Spinal cord (tissue), 10 donors: ENCODE results near the gene NAPB. TPM values are rescaled to one million over a fixed set of nuclear protein-coding genes. Genes with fewer than 3 reads are reported as not detected.
"Not testable (repeated sequence)": the region's sequence is repeated elsewhere in the genome, so short reads cannot be mapped to it uniquely, and the experiment has no call there.

Experiments
- DNase-seq, 6 donors: peaks; one replicate each; pipeline versions ENCODE4 v3.0.0 to v3.0.0-alpha.2; 2013 to 2015; ENCODE audit warnings: low spot score in 6 of 6, low read depth in 4 of 6
- H3K27ac ChIP-seq: one replicate; pipeline ENCODE4 v1.5.1; 2013; ENCODE audit warnings: low read depth, low read length, control low read depth
- H3K27me3 ChIP-seq: one replicate; pipeline ENCODE4 v1.6.1; 2013; ENCODE audit warnings: low read length; ENCODE audit not compliant: control insufficient read depth, insufficient read depth
- H3K36me3 ChIP-seq: one replicate; pipeline ENCODE4 v1.6.1; 2013; ENCODE audit warnings: low read length; ENCODE audit not compliant: control insufficient read depth, insufficient read depth
- H3K4me1 ChIP-seq: one replicate; pipeline ENCODE4 v1.6.1; 2013; ENCODE audit warnings: low read length; ENCODE audit not compliant: control insufficient read depth, insufficient read depth
- H3K4me3 ChIP-seq: one replicate; pipeline ENCODE4 v1.5.1; 2013; ENCODE audit warnings: low read depth, low read length, control low read depth
- H3K9me3 ChIP-seq: one replicate; pipeline ENCODE4 v1.6.1; 2013; ENCODE audit warnings: low read length; ENCODE audit not compliant: control insufficient read depth, insufficient read depth
- WGBS: methylation state at CpG from one replicate; pipeline ENCODE4 v1.1.5; 2013; ENCODE audit warnings: missing lambda C conversion rate; ENCODE audit not compliant: insufficient coverage; 5-methylcytosine and 5-hydroxymethylcytosine counted together
- polyA plus RNA-seq, 2 donors: library from polyadenylated mRNA; unstranded; fragments of 120-200 nt; gene quantifications; one replicate each; pipeline ENCODE4 v1.2.1, GENCODE V29; 2013; ENCODE audit not compliant: insufficient read length in 2 of 2
- total RNA-seq, 2 donors: library from RNA; depleted of rRNA in 1 of 2; stranded (reverse); fragments of 120-200 nt in 1 of 2; fragments of >200 nt in 1 of 2; gene quantifications; one replicate each; pipeline versions ENCODE4 v1.2.3 to v1.2.4, GENCODE V29; 2013 to 2014
- donor health status: healthy.

Gene NAPB
- total and polyA plus RNA-seq, 4 donors: 37.0 to 207 (median 125) TPM

DNA sequence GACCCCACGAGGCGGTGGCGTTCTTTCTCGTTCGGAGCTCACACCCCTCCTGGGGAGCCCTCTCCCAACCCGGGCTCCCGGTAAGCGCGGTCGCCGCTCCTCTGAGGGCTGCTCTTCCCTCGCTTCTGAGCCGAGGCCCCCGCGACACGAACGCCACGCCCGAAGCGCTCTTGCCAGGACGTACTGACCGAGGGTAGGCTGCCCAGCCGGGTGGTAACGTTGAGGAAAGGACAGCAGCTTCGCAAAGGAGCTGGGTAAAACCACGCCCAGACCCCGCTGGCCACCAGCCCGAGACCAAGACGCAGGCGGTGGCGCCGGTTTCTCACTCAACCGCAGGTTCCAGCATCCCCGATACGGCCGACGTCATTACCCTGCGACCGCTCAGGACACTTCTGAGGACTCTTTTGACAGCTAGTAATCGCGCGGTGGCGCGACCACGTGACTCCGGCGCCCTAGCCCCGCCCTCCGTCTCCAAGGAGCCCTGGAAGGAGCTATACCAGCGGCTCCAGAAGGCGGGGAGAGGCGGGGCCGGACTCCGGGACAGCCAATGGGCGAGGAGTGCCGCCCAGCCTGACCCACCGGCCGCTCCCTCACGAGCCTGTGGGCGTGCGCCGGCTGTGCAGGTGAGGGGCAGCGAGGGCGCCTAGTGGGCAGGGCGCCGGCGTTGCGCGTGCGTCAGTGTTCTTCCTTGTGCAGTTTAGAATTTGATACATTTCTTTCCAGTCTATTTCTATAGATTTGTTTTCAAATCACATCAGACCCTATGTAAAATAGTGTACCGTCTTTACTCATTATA lies 63.3 kb downstream of the NAPB start:
- Histone ChIP-seq H3K4me3 (peak overlapping the region; percentile 79), H3K4me1 (peaks cover 24% of the 10 kb centered on the region), H3K36me3 (peaks cover 21% of the 10 kb centered on the region), H3K27ac (peak overlapping the region; percentile 93), H3K9me3 (no peaks in the 10 kb centered on the region), H3K27me3 (no peaks in the 10 kb centered on the region)
- DNase-seq: peak; percentile 96 to 100 (median 98)
- WGBS: under 1% methylated on average over 67 of the region's 71 CpGs

DNA sequence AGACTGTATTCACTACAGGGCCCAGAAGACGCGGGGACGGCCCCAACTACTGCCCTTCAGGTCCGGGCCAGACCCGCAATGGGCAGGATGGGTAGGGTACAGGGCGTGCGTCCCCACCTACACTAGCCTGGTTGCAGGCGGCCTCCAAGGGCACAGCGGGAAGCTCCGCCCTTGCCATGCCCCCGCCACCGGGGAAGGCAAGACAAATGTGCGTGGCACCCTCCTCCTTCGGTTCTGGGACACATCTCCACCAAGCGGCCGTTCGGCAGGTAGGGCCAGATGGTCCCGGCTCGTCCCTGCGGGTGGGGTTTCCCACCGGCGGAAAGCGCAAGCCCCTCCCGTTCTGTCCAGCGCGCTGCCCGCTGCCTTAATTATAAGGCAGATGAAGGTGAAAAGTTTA lies 65.1 kb downstream of the NAPB start:
- Histone ChIP-seq H3K27me3 (no peaks in the 10 kb centered on the region), H3K9me3 (no peaks in the 10 kb centered on the region), H3K4me3 (no peak overlapping the region), H3K4me1 (peaks cover 21% of the 10 kb centered on the region), H3K36me3 (peaks cover 21% of the 10 kb centered on the region), H3K27ac (no peak overlapping the region)
- no peak for DNase-seq
- WGBS: 47% methylated on average over 17 of the region's 27 CpGs

DNA sequence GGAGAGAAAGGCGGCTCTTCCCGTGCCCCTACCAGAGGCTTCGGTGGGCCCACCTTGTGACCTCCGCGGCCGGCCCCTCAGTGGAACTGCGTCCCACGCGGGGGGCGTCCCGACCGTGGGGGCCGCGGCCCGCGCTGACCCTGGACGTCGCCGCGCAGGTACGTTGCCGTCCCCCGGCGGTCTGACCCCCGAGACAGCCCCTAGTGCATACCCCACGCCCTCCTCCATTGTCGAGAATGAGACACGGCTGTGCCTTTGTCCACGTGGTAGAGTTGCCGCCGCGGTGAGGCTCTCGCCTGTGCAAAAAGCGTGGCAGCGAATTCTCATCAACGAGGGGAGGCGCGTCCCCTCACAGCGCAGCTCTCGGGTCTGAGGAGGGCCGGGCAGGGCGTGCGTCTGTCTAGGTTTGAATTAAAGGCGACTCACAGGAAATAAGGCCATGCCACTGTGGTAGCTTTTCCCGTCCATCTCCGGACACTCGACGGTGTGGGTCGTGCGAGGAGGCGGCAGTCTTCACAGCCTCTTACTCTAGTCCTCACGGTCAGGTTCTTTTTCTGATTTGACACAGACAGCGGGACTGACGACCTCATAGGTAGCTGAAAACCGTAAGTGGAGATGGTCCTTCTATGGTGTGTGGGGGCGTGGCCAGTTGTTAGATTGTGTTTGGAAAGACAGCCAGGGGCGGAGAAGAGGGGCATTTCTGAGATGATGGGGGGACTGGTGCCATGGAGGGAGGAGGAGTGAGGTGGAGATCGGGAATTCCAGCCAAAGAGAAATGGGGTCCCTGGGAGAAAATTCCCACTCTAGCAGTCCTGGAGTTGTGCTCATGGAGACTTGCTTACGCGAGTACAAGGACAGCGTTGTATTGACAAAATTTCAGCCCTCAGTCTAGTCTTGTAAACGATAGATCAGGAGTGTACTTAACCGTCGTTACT lies 70.1 kb downstream of the NAPB start:
- no peaks in the 10 kb centered on the region for H3K9me3 ChIP-seq
- no peaks in the 10 kb centered on the region for H3K27me3 ChIP-seq
- H3K27ac ChIP-seq: peak overlapping the region; percentile 85
- peaks cover 18% of the 10 kb centered on the region for H3K36me3 ChIP-seq
- H3K4me1 ChIP-seq: peaks cover 20% of the 10 kb centered on the region
- DNase-seq: peak in 3 of 6 donors; percentile 22 to 81 (median 73)
- WGBS: 0% methylated on average over 57 of the region's 64 CpGs
- H3K4me3 ChIP-seq: peak overlapping the region; percentile 86

DNA sequence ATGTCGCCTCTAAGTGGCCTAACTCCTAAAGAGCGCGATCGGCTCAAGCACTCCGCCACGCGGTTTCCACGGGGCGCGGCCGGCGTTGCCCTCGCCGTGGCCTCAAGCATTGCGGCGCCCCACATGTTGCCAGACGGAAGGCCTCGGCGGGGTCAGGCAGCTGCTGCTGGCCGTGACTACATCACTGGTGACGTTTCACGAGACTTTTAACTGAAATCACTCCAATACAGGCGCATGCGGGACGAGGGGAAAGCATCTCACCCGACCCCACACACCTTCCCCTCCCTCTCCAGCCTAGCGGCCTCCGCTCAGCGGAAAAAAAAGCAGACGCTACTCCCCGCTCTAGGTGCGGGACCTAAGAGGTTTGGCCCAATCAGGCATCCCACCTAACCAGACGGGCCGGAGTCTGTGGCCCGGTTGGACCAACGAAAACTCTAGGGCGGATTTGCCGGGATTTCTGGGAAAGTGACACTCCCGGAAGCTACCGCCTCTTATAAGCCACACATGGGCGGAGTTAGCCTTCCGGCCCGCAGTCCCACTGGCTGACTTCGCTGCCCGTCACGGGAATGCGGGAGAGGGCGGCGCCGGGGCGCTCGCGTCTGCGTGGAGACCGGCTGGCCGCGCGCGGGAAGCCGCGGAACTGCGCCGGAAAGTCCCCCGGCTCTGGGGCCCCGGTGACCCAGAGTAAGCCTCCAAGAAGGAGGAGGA lies 70.9 kb downstream of the NAPB start, which contains the start of gene NXT1:
TSS of gene NXT1 (plus strand) at position 596 of the 708 bp plus-strand sequence. CDS start 3,251 bp downstream, outside the sequence.
- Histone ChIP-seq H3K4me3 (peak within 1 kb of the TSS; percentile 86), H3K27ac (peak within 1 kb of the TSS; percentile 100), H3K36me3 (peaks cover 13% of the 10 kb centered on the region), H3K27me3 (no peaks in the 10 kb centered on the region), H3K4me1 (peaks cover 20% of the 10 kb centered on the region), H3K9me3 (no peaks in the 10 kb centered on the region)
- WGBS: under 1% methylated on average over 64 of the region's 65 CpGs
- peak; percentile 96 to 99 (median 97) for DNase-seq

DNA sequence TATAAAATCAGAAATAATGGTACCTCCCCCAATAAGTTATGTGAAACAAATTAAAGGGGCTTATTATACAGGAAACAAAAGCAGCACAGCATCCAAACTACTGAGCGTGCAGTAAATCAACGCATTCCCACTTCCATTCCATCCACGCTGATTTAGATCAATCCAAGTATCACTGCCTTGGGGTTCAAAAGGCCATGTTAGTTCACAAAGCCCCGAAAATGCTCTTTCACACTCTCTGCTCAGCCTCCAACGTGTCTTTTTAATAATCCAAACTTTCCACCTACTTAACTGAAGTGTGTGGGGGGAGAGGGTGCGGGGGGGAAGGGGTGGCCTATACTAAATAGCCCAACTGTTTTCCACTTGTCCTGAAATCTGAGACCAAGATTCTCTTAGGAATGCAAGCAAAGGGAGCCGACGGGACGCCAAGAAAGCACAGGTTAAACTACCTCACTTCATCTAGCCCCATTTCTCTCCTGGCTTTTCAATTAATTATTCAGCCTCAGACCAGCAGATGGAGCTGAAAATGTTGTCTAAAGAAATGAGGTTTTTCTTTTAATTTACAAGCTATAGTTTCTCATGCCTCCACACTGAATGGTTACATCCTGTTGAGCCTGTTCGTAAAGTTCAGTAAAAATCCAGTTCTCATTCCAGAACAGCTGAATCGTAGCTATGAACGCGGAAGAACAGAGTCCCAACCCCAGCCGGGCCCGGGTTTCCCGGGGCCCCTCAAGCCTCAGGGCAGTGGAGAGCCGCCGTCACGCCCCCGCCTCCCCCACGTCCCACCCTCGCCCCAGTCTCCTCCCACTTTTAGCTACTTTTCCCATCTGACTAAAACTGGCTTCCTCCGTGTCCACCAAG lies 71.7 kb downstream of the NAPB start:
- WGBS: 1% methylated on average over 17 of the region's 23 CpGs
- peaks cover 6% of the 10 kb centered on the region for H3K36me3 ChIP-seq
- peak overlapping the region; percentile 86 for H3K4me3 ChIP-seq
- no peaks in the 10 kb centered on the region for H3K27me3 ChIP-seq
- H3K9me3 ChIP-seq: no peaks in the 10 kb centered on the region
- DNase-seq: peak in 1 of 6 donors; percentile 59
- peaks cover 20% of the 10 kb centered on the region for H3K4me1 ChIP-seq
- peak overlapping the region; percentile 100 for H3K27ac ChIP-seq

DNA sequence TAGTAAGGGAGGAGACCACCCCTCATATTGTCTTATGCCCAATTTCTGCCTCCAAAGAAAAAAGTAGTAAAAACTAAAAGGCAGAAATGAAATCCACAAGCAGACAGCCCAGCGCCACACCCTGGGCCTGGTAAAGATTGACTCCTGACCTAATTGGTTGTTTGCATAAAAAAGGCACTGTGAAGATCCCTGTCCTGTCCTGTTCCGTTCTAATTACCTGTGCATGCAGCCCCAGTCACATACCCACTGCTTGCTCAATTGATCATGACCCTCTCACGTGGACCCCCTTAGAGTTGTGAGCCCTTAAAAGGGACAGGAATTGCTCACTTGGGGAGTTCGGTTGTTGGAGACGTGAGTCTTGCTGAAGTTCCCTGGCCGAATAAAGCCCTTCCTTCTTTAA lies 72.8 kb downstream of the NAPB start:
- peaks cover 20% of the 10 kb centered on the region for H3K4me1 ChIP-seq
- DNase-seq, H3K36me3 ChIP-seq, H3K27me3 ChIP-seq, H3K4me3 ChIP-seq, H3K9me3 ChIP-seq, H3K27ac ChIP-seq: not testable (repeated sequence)
- 81% methylated on average over 6 of the region's 6 CpGs for WGBS

DNA sequence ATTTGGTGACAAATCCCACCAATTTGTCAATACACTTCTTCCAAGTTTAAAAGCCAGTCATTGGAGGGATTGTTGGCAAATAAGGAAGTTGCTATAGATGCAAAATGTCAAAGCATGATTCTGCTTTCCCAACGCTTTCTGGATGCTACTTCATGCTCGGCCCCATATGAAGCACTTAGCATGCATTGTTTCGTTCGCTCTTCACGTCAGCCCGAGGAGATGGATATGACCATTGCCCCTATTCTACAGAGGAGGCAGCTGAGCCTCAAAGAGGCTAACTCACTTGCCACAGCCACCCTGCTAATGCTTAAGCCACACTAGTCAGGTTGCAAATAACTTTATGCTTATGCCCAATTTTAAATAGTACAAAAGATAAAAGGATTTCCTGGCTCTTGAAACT lies 73.5 kb downstream of the NAPB start:
- Histone ChIP-seq H3K27ac (no peak overlapping the region), H3K4me1 (peaks cover 20% of the 10 kb centered on the region), H3K4me3 (no peak overlapping the region), H3K9me3 (no peaks in the 10 kb centered on the region), H3K27me3 (no peaks in the 10 kb centered on the region), H3K36me3 (no peaks in the 10 kb centered on the region)
- no peak for DNase-seq
- 72% methylated on average over 6 of the region's 6 CpGs for WGBS

DNA sequence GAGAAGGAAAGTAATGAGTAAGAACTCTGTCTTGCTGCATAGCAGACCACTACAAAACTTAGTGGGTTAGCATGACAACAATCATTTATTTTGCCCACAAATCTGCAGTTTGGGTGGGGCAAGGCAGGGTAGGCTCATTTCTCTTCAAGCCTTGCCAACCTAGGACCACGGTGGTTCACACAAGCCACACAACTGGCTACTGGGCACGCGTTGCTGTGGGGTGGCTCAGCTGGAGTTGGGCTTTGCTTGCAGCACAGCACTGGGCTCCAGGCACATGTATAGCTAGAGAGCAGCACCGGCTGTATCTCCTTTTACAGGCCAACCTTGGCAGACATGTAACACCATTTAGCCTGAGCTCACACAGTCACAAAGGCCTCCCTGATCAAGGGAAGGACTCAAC lies 75.3 kb downstream of the NAPB start:
- DNase-seq: no peak
- Histone ChIP-seq H3K9me3 (no peaks in the 10 kb centered on the region), H3K4me3 (no peak overlapping the region), H3K36me3 (no peaks in the 10 kb centered on the region), H3K4me1 (peaks cover 11% of the 10 kb centered on the region), H3K27ac (no peak overlapping the region), H3K27me3 (no peaks in the 10 kb centered on the region)
- WGBS: 69% methylated on average over 4 of the region's 4 CpGs
